ENCODE results near the gene PDZK1IP1. TPM values are rescaled to one million over a fixed set of nuclear protein-coding genes. Genes with fewer than 3 reads are reported as not detected.
"Not testable (repeated sequence)": the region's sequence is repeated elsewhere in the genome, so short reads cannot be mapped to it uniquely, and the experiment has no call there.

PDZK1IP1 gene
- total RNA-seq, 2 donors from 2014 or later, result not detected

DNA sequence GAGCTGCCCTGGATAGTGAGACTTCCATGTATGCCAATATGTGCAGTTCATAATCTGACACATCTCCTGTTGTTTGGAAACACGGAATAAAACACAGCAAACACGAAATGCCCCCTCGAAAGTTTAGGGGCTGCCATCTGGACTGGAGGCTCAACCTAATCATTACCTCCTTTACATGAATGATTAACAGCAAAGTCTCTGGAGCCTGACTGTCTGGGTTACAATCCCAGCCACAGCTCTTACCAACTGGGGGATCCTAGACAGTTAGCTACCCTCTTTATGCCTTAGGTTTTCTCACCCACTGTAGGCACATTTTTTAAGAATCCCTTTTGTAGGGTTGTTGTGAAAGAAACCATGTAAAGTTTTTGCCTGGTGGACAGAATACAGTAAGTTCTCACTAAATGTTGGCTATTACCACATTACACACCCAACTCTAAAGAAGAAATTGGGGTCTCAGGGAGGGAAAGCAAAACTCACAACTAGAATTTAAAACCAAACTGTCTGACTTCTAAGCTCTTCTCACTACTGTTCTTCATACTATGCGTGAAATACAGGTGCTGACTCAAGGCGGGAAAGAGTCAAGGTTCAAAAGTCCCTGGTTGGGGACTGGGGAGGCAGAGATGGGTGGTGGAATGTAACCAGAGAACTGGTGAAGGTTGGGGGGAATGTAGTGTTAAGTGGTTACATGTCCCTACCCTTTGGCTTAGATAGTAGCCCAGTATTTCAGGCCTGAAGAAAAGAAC lies 28.4 kb downstream of the PDZK1IP1 start:
- ATAC-seq (replicated peaks), result no peak
- no peaks in the 10 kb centered on the region for H3K36me3 Mint-ChIP-seq (ENCODE audit: low read depth)
- no peaks in the 10 kb centered on the region for H3K9me3 Mint-ChIP-seq
- no peak overlapping the region for H3K4me3 Mint-ChIP-seq
- no peaks in the 10 kb centered on the region for H3K4me1 Mint-ChIP-seq
- H3K27me3 Mint-ChIP-seq, result peaks cover 30% of the 10 kb centered on the region
- H3K27ac Mint-ChIP-seq, result no peak overlapping the region

- no peak for ATAC-seq (replicated peaks)
- H3K27ac Mint-ChIP-seq, result no peak overlapping the region
- H3K27me3 Mint-ChIP-seq, result peaks cover 36% of the 10 kb centered on the region
- H3K9me3 Mint-ChIP-seq, result no peaks in the 10 kb centered on the region
- no peaks in the 10 kb centered on the region for H3K4me1 Mint-ChIP-seq
- H3K4me3 Mint-ChIP-seq, result no peak overlapping the region
- H3K36me3 Mint-ChIP-seq (ENCODE audit: low read depth), result no peaks in the 10 kb centered on the region
These were observed 29.1 kb downstream of the PDZK1IP1 start for GRCh38 chr1:47160716-47161115.

DNA sequence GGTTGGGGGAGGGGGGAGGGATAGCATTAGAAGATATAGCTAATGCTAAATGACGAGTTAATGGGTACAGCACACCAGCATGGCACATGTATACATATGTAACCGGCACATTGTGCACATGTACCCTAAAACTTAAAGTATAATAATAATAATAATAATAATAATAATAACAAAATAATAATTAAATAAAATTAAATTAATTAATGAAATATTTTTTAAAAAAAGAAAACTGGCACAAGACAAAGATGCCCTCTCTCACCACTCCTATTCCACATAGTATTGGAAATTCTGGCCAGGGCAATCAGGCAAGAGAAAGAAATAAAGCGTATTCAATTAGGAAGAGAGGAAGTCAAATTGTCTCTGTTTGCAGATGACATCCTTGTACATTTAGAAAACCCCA lies 31.9 kb downstream of the PDZK1IP1 start:
- H3K4me3 Mint-ChIP-seq; ATAC-seq (replicated peaks); H3K27ac Mint-ChIP-seq; H3K4me1 Mint-ChIP-seq; H3K9me3 Mint-ChIP-seq; H3K36me3 Mint-ChIP-seq (ENCODE audit: low read depth): not testable (repeated sequence)
- peaks cover 42% of the 10 kb centered on the region for H3K27me3 Mint-ChIP-seq

GRCh38 chr1:47156457-47156856 lies 33.4 kb downstream of the PDZK1IP1 start:
- H3K27ac Mint-ChIP-seq; H3K4me3 Mint-ChIP-seq; H3K4me1 Mint-ChIP-seq; H3K9me3 Mint-ChIP-seq; ATAC-seq (replicated peaks); H3K36me3 Mint-ChIP-seq (ENCODE audit: low read depth): not testable (repeated sequence)
- H3K27me3 Mint-ChIP-seq, result peaks cover 40% of the 10 kb centered on the region

- not testable (repeated sequence) for ATAC-seq (replicated peaks); H3K9me3 Mint-ChIP-seq
- peaks cover 38% of the 10 kb centered on the region for H3K27me3 Mint-ChIP-seq
These were observed 40.7 kb downstream of the PDZK1IP1 start for GRCh38 chr1:47149162-47149561.

DNA sequence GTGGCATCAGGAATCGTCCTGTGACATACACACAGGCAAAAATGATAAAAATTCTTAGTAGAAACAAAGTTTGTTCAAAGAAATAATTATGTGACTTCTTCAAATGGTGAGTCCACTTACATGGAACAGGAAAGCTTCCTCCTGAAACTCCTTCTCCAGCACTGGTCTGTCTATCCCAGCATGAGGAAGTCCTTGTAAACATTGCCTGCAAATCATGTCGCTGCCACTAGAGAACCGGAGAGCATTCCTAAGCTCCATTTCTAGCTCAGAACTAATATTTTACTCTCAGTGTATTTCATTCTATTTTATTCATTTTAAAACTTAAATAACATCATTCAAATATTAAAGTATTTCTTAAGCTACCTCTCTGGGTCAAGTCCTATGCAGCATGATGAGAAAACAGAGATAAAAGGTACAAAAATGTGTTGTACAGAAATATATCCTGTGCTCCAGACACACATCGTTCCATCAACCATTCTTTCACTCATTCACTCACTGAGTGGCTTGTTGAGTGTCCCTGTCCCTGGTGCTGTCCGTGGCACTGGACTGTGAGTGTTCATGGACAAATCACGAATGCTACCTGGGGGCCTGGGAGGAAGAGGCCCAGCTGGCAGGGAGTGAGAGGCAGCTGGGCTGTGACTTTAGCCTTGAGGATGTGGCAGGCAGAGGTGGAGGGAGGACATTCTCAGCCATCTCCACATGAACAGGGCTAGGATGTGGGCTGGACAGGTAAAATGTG lies 42.6 kb downstream of the PDZK1IP1 start:
- Mint-ChIP-seq H3K4me1 (no peaks in the 10 kb centered on the region), H3K9me3 (no peaks in the 10 kb centered on the region), H3K27me3 (peaks cover 30% of the 10 kb centered on the region), H3K4me3 (no peak overlapping the region), H3K36me3 (ENCODE audit: low read depth) (no peaks in the 10 kb centered on the region), H3K27ac (no peak overlapping the region)
- no peak for ATAC-seq (replicated peaks)

More at GRCh38 chr1:47149162-47149561, 40.7 kb downstream of the PDZK1IP1 start:
- not testable (repeated sequence) for H3K36me3 Mint-ChIP-seq (ENCODE audit: low read depth); H3K4me3 Mint-ChIP-seq; H3K4me1 Mint-ChIP-seq; H3K27ac Mint-ChIP-seq

DNA sequence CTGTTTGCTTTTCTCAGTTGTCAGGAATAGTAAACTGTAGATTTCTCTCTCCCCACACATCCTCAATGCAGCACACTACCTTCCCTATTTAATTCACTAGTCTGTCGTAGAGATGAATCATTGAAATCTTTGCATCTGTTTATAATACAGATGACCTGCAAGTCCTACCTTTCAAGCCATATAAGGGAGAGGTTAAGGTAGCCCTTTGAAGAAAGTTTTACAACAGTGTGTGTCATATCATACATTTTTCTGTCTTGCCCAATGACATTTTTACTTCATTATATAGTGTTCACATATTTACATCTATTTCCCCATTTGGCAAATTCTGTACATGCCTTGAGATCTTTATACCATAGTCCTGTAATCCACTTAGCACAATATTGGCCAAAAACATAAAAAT lies 43.3 kb downstream of the PDZK1IP1 start:
- not testable (repeated sequence) for H3K4me1 Mint-ChIP-seq; H3K27ac Mint-ChIP-seq; H3K4me3 Mint-ChIP-seq; H3K36me3 Mint-ChIP-seq (ENCODE audit: low read depth); ATAC-seq (replicated peaks); H3K9me3 Mint-ChIP-seq
- H3K27me3 Mint-ChIP-seq, result peaks cover 30% of the 10 kb centered on the region

DNA sequence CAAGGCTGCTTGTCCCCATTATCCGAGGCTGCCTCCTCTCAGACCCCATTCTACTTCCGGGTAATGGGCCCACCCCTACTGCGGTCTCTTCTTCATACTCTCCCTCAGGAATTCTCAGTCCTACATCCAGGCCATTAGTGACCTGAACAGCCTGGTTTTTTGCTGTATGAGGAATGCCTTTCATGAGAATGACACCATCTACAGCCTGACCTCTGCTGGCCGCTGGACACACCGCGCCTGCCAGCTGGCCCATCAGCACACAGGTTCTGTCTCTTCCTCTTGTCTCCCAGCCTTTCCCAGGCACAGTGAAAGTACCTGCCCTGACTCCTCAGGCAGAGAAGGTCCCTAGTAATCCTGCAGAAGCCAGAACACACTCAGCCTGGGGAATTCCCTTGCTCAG lies 46.2 kb downstream of the PDZK1IP1 start:
- H3K4me1 Mint-ChIP-seq; H3K4me3 Mint-ChIP-seq; ATAC-seq (replicated peaks); H3K9me3 Mint-ChIP-seq; H3K27ac Mint-ChIP-seq; H3K36me3 Mint-ChIP-seq (ENCODE audit: low read depth): not testable (repeated sequence)
- H3K27me3 Mint-ChIP-seq, result peaks cover 21% of the 10 kb centered on the region

- peaks cover 13% of the 10 kb centered on the region for H3K27me3 Mint-ChIP-seq
- not testable (repeated sequence) for H3K9me3 Mint-ChIP-seq; H3K4me1 Mint-ChIP-seq; H3K27ac Mint-ChIP-seq; ATAC-seq (replicated peaks); H3K36me3 Mint-ChIP-seq (ENCODE audit: low read depth); H3K4me3 Mint-ChIP-seq
These were observed 49.5 kb downstream of the PDZK1IP1 start for GRCh38 chr1:47140358-47140757.

- H3K27ac Mint-ChIP-seq, result no peak overlapping the region
These were observed 51.8 kb downstream of the PDZK1IP1 start for GRCh38 chr1:47137925-47138615.

GRCh38 chr1:47137198-47137597 lies 52.6 kb downstream of the PDZK1IP1 start, which contains the start of gene CYP4A22:
CYP4A22 (plus strand) TSS chr1:47137441; CDS start chr1:47137486, 45 bp downstream.
- H3K4me1 Mint-ChIP-seq, result no peaks in the 10 kb centered on the region
- H3K9me3 Mint-ChIP-seq, result no peaks in the 10 kb centered on the region
- no peak within 1 kb of the TSS for H3K4me3 Mint-ChIP-seq
- peaks cover 19% of the 10 kb centered on the region for H3K27me3 Mint-ChIP-seq
- H3K27ac Mint-ChIP-seq, result no peak within 1 kb of the TSS
- no peaks in the 10 kb centered on the region for H3K36me3 Mint-ChIP-seq (ENCODE audit: low read depth)
- ATAC-seq (replicated peaks), result no peak

More at GRCh38 chr1:47137925-47138615, 51.8 kb downstream of the PDZK1IP1 start:
- H3K36me3 Mint-ChIP-seq (ENCODE audit: low read depth), result no peaks in the 10 kb centered on the region
- no peaks in the 10 kb centered on the region for H3K9me3 Mint-ChIP-seq
- no peak for ATAC-seq (replicated peaks)
- H3K27me3 Mint-ChIP-seq, result peaks cover 16% of the 10 kb centered on the region
- H3K4me3 Mint-ChIP-seq, result no peak overlapping the region
- H3K4me1 Mint-ChIP-seq, result no peaks in the 10 kb centered on the region

Other genes with a start within 250 kb of the PDZK1IP1 start
- not detected for gene CYP4A11, start 248.6 kb downstream of the PDZK1IP1 start, total RNA-seq
- not detected for gene CYP4X1, start 166.4 kb downstream of the PDZK1IP1 start, total RNA-seq
- not detected for gene CYP4Z1, start 122.8 kb downstream of the PDZK1IP1 start, total RNA-seq
- not detected for gene CYP4A22, start 52.6 kb downstream of the PDZK1IP1 start, total RNA-seq
- gene TAL1, start 42.2 kb upstream of the PDZK1IP1 start, total RNA-seq, result not detected
- gene STIL, start 124.1 kb upstream of the PDZK1IP1 start, total RNA-seq, result 10 to 100 TPM; 31.7 to 33.0 TPM
- gene CMPK1, start 143.8 kb upstream of the PDZK1IP1 start, total RNA-seq, result 100 to 1,000 TPM in 1 of 2 donors, 10 to 100 TPM in 1; 95.3 to 124 TPM
- gene FOXE3, start 226.2 kb upstream of the PDZK1IP1 start, total RNA-seq, result not detected
- under 1 TPM; 0.19 to 0.29 TPM for gene FOXD2, start 248.0 kb upstream of the PDZK1IP1 start, total RNA-seq

All from activated T-helper 17 cell treated with anti-CD3 and anti-CD28 coated beads, Interleukin-2, amount 50 U/mL, for 72 hours (primary cell).